ENCODE results near the gene ZNF436. TPM values are rescaled to one million over a fixed set of nuclear protein-coding genes. Genes with fewer than 3 reads are reported as not detected.

The ZNF436 gene
- total RNA-seq, 1 experiment from 2014 or later: 0.52 TPM

DNA sequence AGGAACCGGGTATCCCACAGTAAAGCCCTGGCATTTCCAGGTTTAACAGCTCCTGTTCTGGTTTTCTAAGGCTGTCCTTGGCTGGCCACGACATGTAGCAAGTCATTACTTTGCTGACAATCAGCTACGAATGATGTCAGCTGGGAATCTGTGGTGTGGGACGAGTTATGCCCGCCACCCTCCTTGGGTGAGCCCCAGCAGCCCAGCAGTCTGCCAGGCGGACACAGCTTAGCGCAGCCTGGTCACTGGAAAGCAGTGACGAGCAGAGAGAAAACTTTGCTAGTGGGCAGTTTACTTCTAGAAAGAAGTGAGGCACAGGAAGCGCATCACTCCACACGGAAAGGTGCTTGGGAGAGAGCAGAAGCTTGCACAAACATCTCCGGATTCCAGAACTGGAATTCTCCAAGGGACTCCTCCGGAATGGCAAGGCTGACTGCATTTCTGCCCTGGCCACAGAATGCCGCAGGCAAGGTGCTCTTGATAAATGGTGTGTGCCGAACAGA is 15.5 kb upstream of the ZNF436 start:
- H3K4me1 Mint-ChIP-seq: no peaks in the 10 kb centered on the region
- Histone ChIP-seq H3K18ac (ENCODE audit: insufficient read length, low read depth, low read length) (no peak overlapping the region), H3K9ac (ENCODE audit: extremely low read depth, insufficient read length, low read length) (no peak overlapping the region), H2BK20ac (ENCODE audit: low read depth, low read length, poor library complexity, severe bottlenecking) (no peak overlapping the region), H2BK120ac (ENCODE audit: low read depth, low read length, poor library complexity, severe bottlenecking) (no peak overlapping the region), H2BK15ac (ENCODE audit: low read depth, low read length) (no peak overlapping the region), H4K5ac (ENCODE audit: insufficient read length, low read depth, low read length) (no peak overlapping the region), H3K4me1 (ENCODE audit: insufficient read depth, low read length) (no peaks in the 10 kb centered on the region), H4K8ac (replicated peaks; ENCODE audit: insufficient read length, low read depth, low read length) (no peak overlapping the region), H3K56ac (ENCODE audit: insufficient read length, low read depth, low read length) (no peak overlapping the region), H2BK12ac (ENCODE audit: insufficient read length, low read depth, low read length) (no peak overlapping the region), H3K27ac (ENCODE audit: insufficient read length, low read depth, low read length) (no peak overlapping the region), H3K4me2 (ENCODE audit: insufficient read depth, insufficient read length, low read length) (no peak overlapping the region), H3K79me1 (ENCODE audit: insufficient read depth, low read depth, low read length, poor library complexity, severe bottlenecking) (no peaks in the 10 kb centered on the region), H4K20me1 (ENCODE audit: control insufficient read depth, insufficient read depth, insufficient read length) (no peaks in the 10 kb centered on the region), H3K9me3 (ENCODE audit: control insufficient read depth, low read depth, low read length) (no peaks in the 10 kb centered on the region), H4K91ac (ENCODE audit: insufficient read length, low read depth, low read length) (no peak overlapping the region), H3K23ac (ENCODE audit: insufficient read length, low read depth, low read length) (no peak overlapping the region), H2BK5ac (ENCODE audit: insufficient read length, low read length) (no peak overlapping the region), H3K23me2 (ENCODE audit: insufficient read length, low read depth, low read length, poor library complexity, severe bottlenecking) (no peaks in the 10 kb centered on the region), H3K14ac (ENCODE audit: insufficient read depth, low read length) (no peak overlapping the region), H3K79me2 (ENCODE audit: insufficient read depth, low read length) (no peaks in the 10 kb centered on the region), H3K27me3 (ENCODE audit: insufficient read depth, low read length) (peaks cover 36% of the 10 kb centered on the region), H3K4ac (ENCODE audit: low read depth, low read length) (no peak overlapping the region), H3T11ph (ENCODE audit: low read length) (no peak overlapping the region), H2AFZ (ENCODE audit: low read length) (no peak overlapping the region), H2AK5ac (ENCODE audit: insufficient read length, low read length) (no peak overlapping the region)
- H3K36me3 Mint-ChIP-seq (ENCODE audit: insufficient read depth in 1 of 3, low read depth in 3 of 3): no peaks in the 10 kb centered on the region
- no peak for DNase-seq
- TF ChIP-seq, protein P1, sequence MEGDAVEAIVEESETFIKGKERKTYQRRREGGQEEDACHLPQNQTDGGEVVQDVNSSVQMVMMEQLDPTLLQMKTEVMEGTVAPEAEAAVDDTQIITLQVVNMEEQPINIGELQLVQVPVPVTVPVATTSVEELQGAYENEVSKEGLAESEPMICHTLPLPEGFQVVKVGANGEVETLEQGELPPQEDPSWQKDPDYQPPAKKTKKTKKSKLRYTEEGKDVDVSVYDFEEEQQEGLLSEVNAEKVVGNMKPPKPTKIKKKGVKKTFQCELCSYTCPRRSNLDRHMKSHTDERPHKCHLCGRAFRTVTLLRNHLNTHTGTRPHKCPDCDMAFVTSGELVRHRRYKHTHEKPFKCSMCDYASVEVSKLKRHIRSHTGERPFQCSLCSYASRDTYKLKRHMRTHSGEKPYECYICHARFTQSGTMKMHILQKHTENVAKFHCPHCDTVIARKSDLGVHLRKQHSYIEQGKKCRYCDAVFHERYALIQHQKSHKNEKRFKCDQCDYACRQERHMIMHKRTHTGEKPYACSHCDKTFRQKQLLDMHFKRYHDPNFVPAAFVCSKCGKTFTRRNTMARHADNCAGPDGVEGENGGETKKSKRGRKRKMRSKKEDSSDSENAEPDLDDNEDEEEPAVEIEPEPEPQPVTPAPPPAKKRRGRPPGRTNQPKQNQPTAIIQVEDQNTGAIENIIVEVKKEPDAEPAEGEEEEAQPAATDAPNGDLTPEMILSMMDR (conservative IDR thresholded peaks at IDR 0.05): no peak
- no peak overlapping the region for H3K27ac Mint-ChIP-seq
- no peaks in the 10 kb centered on the region for H3K27me3 Mint-ChIP-seq (ENCODE audit: low read depth)
- no peak overlapping the region for H3K4me3 Mint-ChIP-seq
- no peaks in the 10 kb centered on the region for H3K9me3 Mint-ChIP-seq
- whole genome bisulfite sequencing (ENCODE audit: extremely low coverage, insufficient read length, low lambda C conversion rate): no CpG with 5 or more reads among the region's 14 CpGs

Data from H9 (cell line).